ENCODE results near the gene LYSET.
A peak's percentile ranks its signal among the peaks of the same experiment; 100 is the strongest.
"Not testable (repeated sequence)": the region's sequence is repeated elsewhere in the genome, so short reads cannot be mapped to it uniquely, and the experiment has no call there.

LYSET gene, protein sequence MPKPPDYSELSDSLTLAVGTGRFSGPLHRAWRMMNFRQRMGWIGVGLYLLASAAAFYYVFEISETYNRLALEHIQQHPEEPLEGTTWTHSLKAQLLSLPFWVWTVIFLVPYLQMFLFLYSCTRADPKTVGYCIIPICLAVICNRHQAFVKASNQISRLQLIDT

DNA sequence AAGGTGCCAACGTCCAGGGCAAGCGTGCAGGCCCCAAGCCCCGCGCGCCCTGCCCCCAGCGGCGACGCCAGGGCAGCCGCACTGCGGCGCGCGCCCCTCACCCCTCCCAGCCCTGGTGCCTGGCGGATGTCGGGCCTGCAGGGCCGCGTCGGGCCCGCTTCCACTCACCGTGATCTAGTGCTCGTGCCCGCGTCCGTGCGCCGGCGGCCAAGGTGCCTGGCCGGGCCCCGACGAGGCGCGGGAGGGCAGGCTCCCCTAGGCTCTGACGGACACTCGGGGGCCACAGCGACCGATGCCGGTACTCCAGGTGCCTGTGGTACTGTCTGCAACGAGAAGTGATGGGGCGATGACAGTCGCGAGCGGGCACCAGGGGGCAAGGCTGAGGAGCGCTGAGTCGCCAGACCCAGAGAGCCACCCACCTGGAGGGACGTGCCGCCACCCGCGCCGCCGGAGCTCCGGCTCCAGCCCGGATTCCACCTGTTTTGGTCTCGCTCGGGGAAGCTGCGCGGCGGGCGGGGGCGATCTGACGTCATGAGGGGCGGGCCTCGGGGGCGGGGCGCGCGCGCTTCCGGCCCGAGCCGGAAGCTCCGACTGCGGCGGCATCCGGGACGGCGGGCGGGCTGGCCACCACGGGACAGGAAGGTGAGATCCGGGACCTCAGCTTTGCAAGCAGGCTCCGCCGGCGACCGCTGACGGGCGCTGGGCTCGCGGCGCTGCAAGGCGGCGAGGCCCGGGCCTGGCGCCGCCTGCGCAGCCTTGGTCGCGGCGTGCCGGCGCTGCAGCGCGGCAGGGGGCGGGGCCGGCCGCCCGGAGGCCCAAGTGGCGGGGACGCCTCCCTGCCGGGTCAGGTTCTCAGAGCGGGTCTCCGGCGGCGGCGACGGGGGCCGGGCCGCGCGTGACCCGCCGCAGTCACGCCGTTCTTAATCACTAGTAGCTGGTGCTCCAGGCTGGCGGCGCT is at the start of gene LYSET, which contains the start of gene MOAP1:
LYSET (plus strand) TSS at position 927 of the 958 bp plus-strand sequence. CDS start 89 bp downstream, outside the sequence.
MOAP1 (minus strand) TSS at position 507 of the 958 bp plus-strand sequence. CDS start 655 bp downstream, outside the sequence.
- no peaks in the 10 kb centered on the region for H3K27me3 Mint-ChIP-seq
- peak within 1 kb of the TSS; percentile 90 for H3K27ac Mint-ChIP-seq
- peaks cover 26% of the 10 kb centered on the region for H3K4me1 Mint-ChIP-seq (ENCODE audit: low read depth)
- intact Hi-C loops (cut with micrococcal nuclease): loop anchor here (1.0 kb wide), 1 partner anchor 23 kb away; the partner anchor contains the start of genes GON7 and UBR7
- peaks cover 51% of the 10 kb centered on the region for H3K36me3 Mint-ChIP-seq (ENCODE audit: low read depth)
- H3K9me3 Mint-ChIP-seq: no peaks in the 10 kb centered on the region
- peak within 1 kb of the TSS; percentile 86 for H3K4me3 Mint-ChIP-seq

DNA sequence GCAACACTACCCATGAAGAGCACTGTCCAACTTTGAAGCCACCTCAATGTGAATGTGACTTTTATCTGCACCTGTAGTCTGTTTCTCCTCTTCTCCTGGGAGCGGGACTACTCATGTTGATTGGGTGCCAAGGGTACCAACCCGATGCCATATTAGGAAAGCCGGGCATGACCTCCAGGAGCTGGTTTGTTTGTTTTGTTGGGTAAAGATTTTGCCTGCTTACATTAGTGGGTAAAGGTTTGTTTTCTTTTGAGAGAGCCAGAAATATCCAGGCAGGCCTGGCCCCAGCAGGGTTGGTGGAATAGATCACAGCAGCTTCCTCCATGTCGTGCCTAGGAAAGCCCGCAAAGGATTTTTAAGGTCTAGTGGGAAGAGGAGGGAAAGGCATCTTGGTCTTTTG is 49.7 kb upstream of the LYSET start:
- H3K4me1 Mint-ChIP-seq (ENCODE audit: low read depth): peaks cover 39% of the 10 kb centered on the region
- intact Hi-C loops (cut with micrococcal nuclease): no loop called here
- H3K9me3 Mint-ChIP-seq: no peaks in the 10 kb centered on the region
- no peaks in the 10 kb centered on the region for H3K27me3 Mint-ChIP-seq
- no peak overlapping the region for H3K4me3 Mint-ChIP-seq
- H3K27ac Mint-ChIP-seq: peak overlapping the region; percentile 21
- H3K36me3 Mint-ChIP-seq (ENCODE audit: low read depth): no peaks in the 10 kb centered on the region

DNA sequence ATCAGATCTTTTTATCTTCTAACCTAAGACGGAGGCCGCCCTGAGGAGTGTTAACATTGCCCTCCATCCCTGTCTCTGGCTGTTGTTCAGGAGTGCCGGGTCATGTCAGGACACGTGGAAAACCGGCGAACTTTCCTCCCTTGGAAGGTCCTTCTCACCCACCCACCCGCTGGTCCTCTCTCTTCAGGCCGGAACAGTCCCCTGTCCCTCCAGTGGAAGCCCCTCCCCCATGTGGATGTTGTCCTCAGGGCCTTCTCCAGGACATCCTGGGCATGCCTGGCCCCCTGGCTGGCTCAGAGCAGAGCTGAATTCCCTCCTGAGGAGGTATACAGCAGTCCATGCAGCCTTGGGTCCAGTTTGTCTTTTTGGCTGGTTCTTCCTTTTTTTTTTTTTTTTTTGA is 49.1 kb upstream of the LYSET start:
- Mint-ChIP-seq H3K9me3 (no peaks in the 10 kb centered on the region), H3K4me1 (ENCODE audit: low read depth) (peaks cover 44% of the 10 kb centered on the region), H3K27me3 (no peaks in the 10 kb centered on the region), H3K4me3 (no peak overlapping the region), H3K27ac (peak overlapping the region; percentile 22), H3K36me3 (ENCODE audit: low read depth) (no peaks in the 10 kb centered on the region)
- intact Hi-C loops (cut with micrococcal nuclease): no loop called here

DNA sequence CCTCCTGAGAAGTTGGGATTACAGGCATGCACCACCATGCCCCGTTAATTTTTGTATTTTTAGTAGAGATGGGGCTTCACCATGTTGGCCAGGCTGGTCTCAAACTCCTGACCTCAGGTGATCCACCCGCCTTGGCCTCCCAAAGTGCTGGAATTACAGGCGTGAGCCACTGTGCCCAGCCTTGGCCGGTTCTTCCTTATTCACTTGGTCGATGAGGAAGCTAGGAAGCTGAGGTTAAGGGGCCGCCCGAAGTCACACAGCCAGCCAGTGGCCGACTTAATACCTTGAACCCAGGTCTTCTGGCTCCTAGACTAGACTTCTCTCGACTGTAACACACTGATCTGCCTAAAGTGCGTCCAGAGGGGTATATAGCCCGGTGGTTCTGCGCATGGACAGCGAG is 48.6 kb upstream of the LYSET start:
- Mint-ChIP-seq H3K4me1 (ENCODE audit: low read depth) (peaks cover 47% of the 10 kb centered on the region), H3K27ac (peak overlapping the region; percentile 22)
- H3K36me3 Mint-ChIP-seq (ENCODE audit: low read depth); H3K4me3 Mint-ChIP-seq; H3K9me3 Mint-ChIP-seq; H3K27me3 Mint-ChIP-seq; intact Hi-C loops (cut with micrococcal nuclease): not testable (repeated sequence)

DNA sequence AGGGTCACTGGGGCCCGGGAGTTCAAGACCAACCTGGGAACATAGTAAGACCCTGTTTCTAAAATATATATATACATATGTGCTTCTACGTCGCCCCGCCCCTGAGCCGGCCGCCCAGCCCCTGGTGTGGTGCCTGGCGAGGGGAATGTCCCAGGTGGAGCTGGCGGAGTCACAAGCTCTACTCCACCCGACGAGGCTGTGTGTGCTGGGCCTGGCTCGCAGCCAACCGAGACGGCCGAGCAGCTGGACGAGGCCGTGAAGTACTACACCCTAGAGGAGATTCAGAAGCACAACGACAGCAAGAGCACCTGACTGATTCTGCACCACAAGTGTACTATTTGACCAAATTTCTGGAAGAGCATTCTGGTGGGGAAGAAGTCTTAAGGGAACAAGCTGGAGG is 47.3 kb upstream of the LYSET start:
- intact Hi-C loops (cut with micrococcal nuclease): no loop called here
- Mint-ChIP-seq H3K4me1 (ENCODE audit: low read depth) (peaks cover 42% of the 10 kb centered on the region), H3K36me3 (ENCODE audit: low read depth) (no peaks in the 10 kb centered on the region), H3K27me3 (no peaks in the 10 kb centered on the region), H3K9me3 (no peaks in the 10 kb centered on the region), H3K27ac (no peak overlapping the region), H3K4me3 (no peak overlapping the region)

DNA sequence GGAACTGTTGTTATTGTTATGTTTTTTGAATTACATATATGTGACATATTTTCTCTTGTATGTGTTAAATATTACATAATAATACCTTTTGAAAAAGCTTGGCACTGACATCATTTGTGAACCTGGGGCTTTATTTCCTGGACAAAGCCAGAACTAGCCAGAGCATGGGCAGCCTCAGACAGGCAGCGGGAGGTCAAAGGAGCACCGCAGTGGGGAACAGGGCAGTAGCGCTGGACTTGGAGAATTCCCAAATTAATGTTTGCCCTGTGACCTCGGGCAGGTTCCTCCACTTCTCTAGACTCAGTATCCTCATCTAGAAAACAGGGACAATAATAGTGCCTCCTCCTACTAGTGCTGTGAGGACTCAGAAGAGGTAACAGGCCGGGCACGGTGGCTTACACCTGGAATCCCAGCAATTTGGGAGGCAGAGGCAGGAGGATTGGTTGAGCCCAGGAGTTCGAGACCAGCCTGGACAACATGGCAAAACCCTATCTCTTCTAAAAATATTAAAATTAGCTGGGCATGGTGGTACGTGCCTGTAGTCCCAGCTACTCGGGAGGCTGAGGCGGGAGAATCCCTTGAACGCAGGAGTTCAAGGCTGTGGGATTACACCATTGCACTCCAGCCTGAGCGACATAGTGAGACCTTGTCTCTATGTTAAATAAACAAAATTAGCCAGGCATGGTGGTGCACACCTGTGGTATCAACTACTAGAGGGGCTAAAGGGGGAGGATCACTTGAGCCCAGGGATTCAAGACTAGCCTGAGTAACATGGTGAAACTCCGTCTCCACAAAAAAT is 42.1 kb upstream of the LYSET start:
- Mint-ChIP-seq H3K27me3 (peaks cover 5% of the 10 kb centered on the region), H3K4me3 (no peak overlapping the region), H3K27ac (no peak overlapping the region), H3K4me1 (ENCODE audit: low read depth) (peaks cover 21% of the 10 kb centered on the region), H3K36me3 (ENCODE audit: low read depth) (no peaks in the 10 kb centered on the region), H3K9me3 (no peaks in the 10 kb centered on the region)
- intact Hi-C loops (cut with micrococcal nuclease): no loop called here

DNA sequence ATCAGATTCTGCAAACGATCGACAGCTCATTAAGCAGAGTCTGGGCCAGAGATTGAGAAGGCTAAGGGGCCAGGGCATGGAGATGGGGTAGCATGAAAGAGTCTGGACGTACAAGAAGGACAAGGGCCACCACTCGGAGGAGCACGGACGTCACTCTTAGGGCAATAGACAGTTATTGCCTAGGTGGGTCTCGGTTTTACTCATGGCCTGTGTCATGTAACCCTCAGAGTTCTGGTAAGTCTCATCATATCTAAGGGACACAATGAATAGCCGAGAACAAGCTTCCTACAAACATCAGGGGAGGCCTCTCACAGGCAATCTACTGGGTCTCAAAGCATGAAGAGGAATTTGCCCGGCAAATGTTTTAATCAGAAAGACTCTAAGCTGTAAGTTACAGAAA is 39.0 kb upstream of the LYSET start:
- intact Hi-C loops (cut with micrococcal nuclease): no loop called here
- no peak overlapping the region for H3K4me3 Mint-ChIP-seq
- peaks cover 8% of the 10 kb centered on the region for H3K27me3 Mint-ChIP-seq
- H3K27ac Mint-ChIP-seq: no peak overlapping the region
- no peaks in the 10 kb centered on the region for H3K9me3 Mint-ChIP-seq
- H3K36me3 Mint-ChIP-seq (ENCODE audit: low read depth): no peaks in the 10 kb centered on the region
- peaks cover 34% of the 10 kb centered on the region for H3K4me1 Mint-ChIP-seq (ENCODE audit: low read depth)

DNA sequence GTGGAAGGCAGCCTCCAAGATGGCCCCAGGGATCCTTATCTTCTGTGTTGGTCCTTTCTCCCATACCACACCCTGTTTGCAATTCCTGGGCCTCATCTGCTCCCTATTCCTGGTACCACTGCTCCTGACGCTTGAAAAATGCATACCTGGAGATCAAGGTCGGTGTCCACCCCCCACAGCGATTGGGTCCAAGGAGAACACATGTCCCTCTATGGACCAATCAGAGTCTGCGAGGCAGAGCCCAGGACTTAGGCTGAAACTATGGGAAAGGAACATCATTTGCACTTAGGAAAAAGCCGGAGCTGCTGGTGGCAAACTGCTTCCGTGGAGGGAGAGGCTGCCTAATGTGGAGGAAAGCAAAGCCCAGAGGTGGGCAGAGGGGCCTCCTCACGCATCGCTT is 36.1 kb upstream of the LYSET start:
- Mint-ChIP-seq H3K27ac (no peak overlapping the region), H3K27me3 (peaks cover 7% of the 10 kb centered on the region), H3K4me3 (no peak overlapping the region), H3K4me1 (ENCODE audit: low read depth) (peaks cover 52% of the 10 kb centered on the region), H3K9me3 (no peaks in the 10 kb centered on the region), H3K36me3 (ENCODE audit: low read depth) (no peaks in the 10 kb centered on the region)
- intact Hi-C loops (cut with micrococcal nuclease): no loop called here

DNA sequence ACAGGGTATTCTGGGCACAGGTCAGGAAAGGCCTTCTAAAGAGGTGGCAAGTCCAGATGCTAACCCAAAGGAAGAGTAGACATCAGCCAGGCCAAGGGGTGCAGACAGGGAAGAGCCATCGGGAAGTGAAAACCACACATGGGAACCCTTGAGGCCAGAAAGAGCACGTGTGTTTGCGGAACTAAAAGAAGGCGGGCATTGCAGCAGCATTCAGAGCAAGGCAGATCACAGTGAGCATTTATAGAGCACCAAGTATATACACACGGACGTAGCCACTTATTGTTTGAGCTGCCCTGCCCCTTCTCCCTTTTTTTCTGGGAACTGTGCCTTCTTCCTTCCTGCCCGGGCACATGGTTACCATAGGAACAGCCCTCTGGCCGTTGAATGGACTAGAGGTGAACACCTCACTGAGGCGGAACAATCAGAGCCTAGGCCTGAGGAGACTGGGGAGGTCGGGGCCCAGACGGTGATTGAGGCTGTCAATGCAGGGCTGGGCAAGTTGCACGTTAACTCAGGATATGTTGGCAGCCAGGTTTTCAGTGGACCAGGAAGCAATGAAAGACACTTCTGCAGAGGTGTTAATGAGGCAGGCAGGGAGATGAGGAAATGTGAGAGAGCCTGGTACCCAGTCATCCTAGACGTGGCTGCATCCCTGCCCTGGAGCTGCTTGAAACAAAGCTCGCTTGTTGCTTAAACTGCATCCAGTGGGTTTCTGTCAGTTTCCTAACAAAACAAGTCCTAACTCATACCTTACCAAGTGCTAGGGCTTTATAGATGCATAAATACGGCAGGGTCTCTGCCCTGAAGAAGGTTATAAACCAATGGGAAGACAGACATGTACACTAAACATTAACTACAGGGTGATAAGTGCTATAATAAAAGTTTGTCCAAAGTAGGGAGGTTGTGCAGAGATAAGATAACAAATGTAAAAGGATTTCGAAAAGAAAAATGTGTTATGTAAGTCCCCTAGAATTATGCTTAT is 34.6 kb upstream of the LYSET start:
- peaks cover 52% of the 10 kb centered on the region for H3K4me1 Mint-ChIP-seq (ENCODE audit: low read depth)
- intact Hi-C loops (cut with micrococcal nuclease): no loop called here
- no peak overlapping the region for H3K4me3 Mint-ChIP-seq
- no peaks in the 10 kb centered on the region for H3K9me3 Mint-ChIP-seq
- peaks cover 4% of the 10 kb centered on the region for H3K27me3 Mint-ChIP-seq
- peak overlapping the region; percentile 41 for H3K27ac Mint-ChIP-seq
- no peaks in the 10 kb centered on the region for H3K36me3 Mint-ChIP-seq (ENCODE audit: low read depth)

DNA sequence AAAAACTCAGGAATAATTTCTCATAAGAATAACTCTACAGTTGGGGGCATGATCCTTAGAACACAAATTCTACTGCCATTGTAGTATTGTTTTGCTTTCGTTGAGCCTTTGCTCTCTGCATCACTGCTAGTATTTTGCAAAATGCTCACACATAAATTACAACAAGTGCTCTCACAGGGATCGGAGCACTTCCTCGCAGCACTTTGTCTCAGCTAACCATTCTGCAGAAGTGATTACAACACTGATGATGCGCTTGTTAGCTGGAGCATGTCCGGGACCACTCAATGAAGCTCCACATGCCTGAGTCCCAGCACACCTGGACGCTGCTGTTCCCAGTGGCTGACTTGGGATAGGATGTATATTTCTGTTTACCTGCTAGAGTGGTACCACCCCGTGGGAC is 32.0 kb upstream of the LYSET start:
- peaks cover 50% of the 10 kb centered on the region for H3K4me1 Mint-ChIP-seq (ENCODE audit: low read depth)
- no peaks in the 10 kb centered on the region for H3K9me3 Mint-ChIP-seq
- H3K27me3 Mint-ChIP-seq: peaks cover 3% of the 10 kb centered on the region
- no peak overlapping the region for H3K4me3 Mint-ChIP-seq
- intact Hi-C loops (cut with micrococcal nuclease): no loop called here
- H3K36me3 Mint-ChIP-seq (ENCODE audit: low read depth): no peaks in the 10 kb centered on the region
- H3K27ac Mint-ChIP-seq: no peak overlapping the region

DNA sequence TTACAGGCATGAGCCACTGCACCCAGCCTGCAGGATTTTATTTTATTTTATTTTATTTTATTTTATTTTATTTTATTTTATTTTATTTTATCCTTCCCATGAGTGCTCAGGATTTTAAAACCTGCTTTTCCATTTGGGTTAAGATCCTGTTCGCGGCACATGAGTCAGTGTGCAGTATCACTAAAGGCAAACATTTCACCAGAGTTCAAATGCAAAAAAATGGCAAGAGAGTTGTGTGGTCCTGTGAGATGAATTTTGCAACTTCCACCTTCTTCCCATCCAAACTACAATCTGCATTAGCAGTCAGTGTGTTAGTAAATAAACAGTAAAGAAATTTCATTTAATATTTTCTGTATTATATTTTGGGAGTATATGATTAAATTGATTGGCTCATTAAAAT is 29.4 kb upstream of the LYSET start:
- H3K36me3 Mint-ChIP-seq (ENCODE audit: low read depth): no peaks in the 10 kb centered on the region
- H3K4me3 Mint-ChIP-seq: no peak overlapping the region
- no peaks in the 10 kb centered on the region for H3K9me3 Mint-ChIP-seq
- intact Hi-C loops (cut with micrococcal nuclease): no loop called here
- H3K27me3 Mint-ChIP-seq: no peaks in the 10 kb centered on the region
- no peak overlapping the region for H3K27ac Mint-ChIP-seq
- H3K4me1 Mint-ChIP-seq (ENCODE audit: low read depth): peaks cover 30% of the 10 kb centered on the region

DNA sequence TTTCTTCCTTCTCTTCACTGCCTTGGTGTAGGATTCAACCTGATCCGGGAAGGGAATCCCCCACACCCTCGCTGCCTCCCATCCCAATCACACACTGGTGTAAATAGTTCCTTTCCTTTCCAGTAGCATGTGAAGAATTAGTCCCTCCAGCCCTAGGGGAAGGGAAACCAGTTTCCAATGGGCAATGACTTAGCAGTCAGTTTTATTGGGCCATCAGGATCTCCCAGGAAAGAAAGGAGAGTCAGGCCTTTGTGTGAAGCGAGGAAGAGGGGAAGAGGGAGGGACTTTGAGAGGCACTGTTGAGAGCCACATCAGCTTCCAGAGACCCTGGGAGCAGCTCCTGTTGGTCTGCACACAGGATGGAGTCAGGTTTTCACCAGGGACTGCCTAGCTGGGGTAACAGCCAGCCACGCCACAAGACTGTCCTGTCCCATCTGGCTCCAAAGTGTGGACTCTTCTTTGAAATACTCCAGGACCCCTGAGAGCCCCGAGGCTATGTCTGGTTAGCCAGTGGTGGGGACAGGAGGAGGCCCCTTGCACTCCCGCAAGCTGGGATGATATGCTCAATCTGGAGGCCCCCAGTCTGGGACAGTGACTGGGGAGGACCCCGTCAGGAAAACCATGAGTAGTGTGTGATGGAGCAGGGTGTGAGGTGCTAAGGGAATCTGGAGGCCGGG is 28.3 kb upstream of the LYSET start:
- no peak overlapping the region for H3K4me3 Mint-ChIP-seq
- peak overlapping the region; percentile 1 for H3K27ac Mint-ChIP-seq
- H3K4me1 Mint-ChIP-seq (ENCODE audit: low read depth): peaks cover 19% of the 10 kb centered on the region
- no peaks in the 10 kb centered on the region for H3K36me3 Mint-ChIP-seq (ENCODE audit: low read depth)
- H3K9me3 Mint-ChIP-seq: no peaks in the 10 kb centered on the region
- intact Hi-C loops (cut with micrococcal nuclease): no loop called here
- H3K27me3 Mint-ChIP-seq: no peaks in the 10 kb centered on the region

DNA sequence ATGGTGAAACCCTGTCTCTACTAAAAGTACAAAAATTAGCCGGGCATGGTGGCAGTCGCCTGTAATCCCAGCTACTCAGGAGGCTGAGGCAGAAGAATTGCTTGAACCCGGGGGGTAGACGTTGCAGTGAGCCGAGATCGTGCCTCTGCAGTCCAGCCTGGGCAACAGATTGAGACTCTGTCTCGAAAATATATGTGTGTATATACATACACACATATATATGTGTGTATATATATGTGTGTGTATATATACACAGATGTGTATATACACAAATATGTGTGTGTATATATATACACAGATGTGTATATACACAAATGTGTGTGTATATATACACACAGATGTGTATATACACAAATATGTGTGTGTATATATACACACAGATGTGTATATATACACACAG is 26.8 kb upstream of the LYSET start:
- intact Hi-C loops (cut with micrococcal nuclease): not testable (repeated sequence)

More for the DNA sequence above, 26.8 kb upstream of the LYSET start:
- H3K27me3 Mint-ChIP-seq; H3K4me1 Mint-ChIP-seq (ENCODE audit: low read depth); H3K27ac Mint-ChIP-seq; H3K4me3 Mint-ChIP-seq; H3K9me3 Mint-ChIP-seq; H3K36me3 Mint-ChIP-seq (ENCODE audit: low read depth): not testable (repeated sequence)
